ENCODE measurements around the gene ASB18.

Gene ASB18

GRCh38 chr2:236193026-236193425, 71.2 kb downstream of the ASB18 start:
- Mint-ChIP-seq H3K27ac (no peak overlapping the region), H3K4me3 (no peak overlapping the region), H3K36me3 (no peaks in the 10 kb centered on the region), H3K9me3 (no peaks in the 10 kb centered on the region), H3K4me1 (no peaks in the 10 kb centered on the region), H3K27me3 (no peaks in the 10 kb centered on the region)
- no peak for DNase-seq
- CTCF ChIA-PET, result interaction anchor here (1.2 kb wide), 1 partner anchor 414 kb away, joined by 3 read pairs; no protein-coding TSS in a partner anchor

- H3K27me3 Mint-ChIP-seq, result no peaks in the 10 kb centered on the region
- H3K36me3 Mint-ChIP-seq, result no peaks in the 10 kb centered on the region
- no peak overlapping the region for H3K27ac Mint-ChIP-seq
- no peak for DNase-seq
- H3K4me1 Mint-ChIP-seq, result no peaks in the 10 kb centered on the region
- H3K4me3 Mint-ChIP-seq, result no peak overlapping the region
- H3K9me3 Mint-ChIP-seq, result no peaks in the 10 kb centered on the region
- CTCF ChIA-PET, result no interaction called here
Measured at GRCh38 chr2:236190674-236191073, 73.5 kb downstream of the ASB18 start.

- no peak overlapping the region for H3K27ac Mint-ChIP-seq
Measured at GRCh38 chr2:236184701-236185100, 79.5 kb downstream of the ASB18 start.

DNA sequence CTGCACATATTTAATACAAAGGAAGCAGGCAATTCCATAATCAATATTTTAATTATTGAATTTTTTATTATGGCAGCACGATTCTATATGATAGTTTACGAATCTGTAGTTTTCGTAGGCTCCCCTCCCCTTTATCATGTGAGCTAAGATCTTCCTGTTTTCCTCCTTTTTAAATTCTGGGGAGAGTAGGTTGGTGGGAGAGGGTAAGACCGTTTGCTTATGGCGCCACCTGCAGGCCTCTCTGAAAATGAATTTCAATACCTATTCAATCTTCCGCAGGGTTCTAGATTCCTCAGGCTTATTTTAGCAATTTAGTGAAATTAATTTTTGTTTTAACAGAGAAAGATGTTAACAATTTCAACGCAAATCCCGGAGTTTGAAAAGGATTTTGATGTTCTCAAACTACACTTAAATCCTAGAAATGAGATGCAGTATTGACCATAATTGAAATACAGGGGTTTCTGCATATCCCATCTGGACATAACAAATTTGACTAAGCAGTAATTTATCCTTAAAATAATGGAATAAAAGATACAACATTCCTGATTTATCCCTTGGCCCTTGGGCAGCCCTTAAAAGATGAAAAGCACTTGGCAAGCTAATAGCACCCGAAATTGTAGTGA, 83.3 kb downstream of the ASB18 start:
- H3K4me3 Mint-ChIP-seq, result no peak overlapping the region
- H3K27me3 Mint-ChIP-seq, result peaks cover 67% of the 10 kb centered on the region
- H3K4me1 Mint-ChIP-seq, result peaks cover 7% of the 10 kb centered on the region
- peak; percentile 55 for DNase-seq
- CTCF ChIA-PET, result interaction anchor here (0.6 to 3.2 kb wide), 4 partner anchors 235 to 415 kb away, joined by 3 to 16 read pairs (median 6); no protein-coding TSS in a partner anchor
- H3K27ac Mint-ChIP-seq, result no peak overlapping the region
- no peaks in the 10 kb centered on the region for H3K36me3 Mint-ChIP-seq
- no peaks in the 10 kb centered on the region for H3K9me3 Mint-ChIP-seq

More at GRCh38 chr2:236184701-236185100, 79.5 kb downstream of the ASB18 start:
- Mint-ChIP-seq H3K27me3 (peaks cover 29% of the 10 kb centered on the region), H3K4me1 (peaks cover 1% of the 10 kb centered on the region), H3K4me3 (no peak overlapping the region), H3K36me3 (no peaks in the 10 kb centered on the region), H3K9me3 (no peaks in the 10 kb centered on the region)
- DNase-seq, result no peak
- CTCF ChIA-PET, result no interaction called here

- CTCF ChIA-PET, result interaction anchor here (2.1 to 3.2 kb wide), 2 partner anchors 400 to 414 kb away, joined by 10 to 16 read pairs; no protein-coding TSS in a partner anchor
Measured at GRCh38 chr2:236180076-236180816, 84.0 kb downstream of the ASB18 start.

GRCh38 chr2:236179236-236180075, 84.8 kb downstream of the ASB18 start:
- H3K36me3 Mint-ChIP-seq, result no peaks in the 10 kb centered on the region
- H3K4me1 Mint-ChIP-seq, result peaks cover 7% of the 10 kb centered on the region
- DNase-seq, result no peak
- peaks cover 76% of the 10 kb centered on the region for H3K27me3 Mint-ChIP-seq
- no peaks in the 10 kb centered on the region for H3K9me3 Mint-ChIP-seq
- no peak overlapping the region for H3K27ac Mint-ChIP-seq
- no peak overlapping the region for H3K4me3 Mint-ChIP-seq
- CTCF ChIA-PET, result interaction anchor here (1.6 to 3.2 kb wide), 3 partner anchors 10 to 413 kb away, joined by 4 to 16 read pairs (median 10); no protein-coding TSS in a partner anchor

More at GRCh38 chr2:236180076-236180816, 84.0 kb downstream of the ASB18 start:
- Mint-ChIP-seq H3K27me3 (peaks cover 72% of the 10 kb centered on the region), H3K4me3 (no peak overlapping the region), H3K27ac (no peak overlapping the region), H3K36me3 (no peaks in the 10 kb centered on the region), H3K4me1 (peaks cover 7% of the 10 kb centered on the region), H3K9me3 (no peaks in the 10 kb centered on the region)
- no peak for DNase-seq

- H3K4me3 Mint-ChIP-seq, result no peak overlapping the region
- no peak for DNase-seq
- peaks cover 81% of the 10 kb centered on the region for H3K27me3 Mint-ChIP-seq
- H3K4me1 Mint-ChIP-seq, result peaks cover 7% of the 10 kb centered on the region
- no peaks in the 10 kb centered on the region for H3K36me3 Mint-ChIP-seq
- no peaks in the 10 kb centered on the region for H3K9me3 Mint-ChIP-seq
- peak overlapping the region; percentile 14 for H3K27ac Mint-ChIP-seq
- CTCF ChIA-PET, result interaction anchor here (0.9 to 1.6 kb wide), 2 partner anchors 10 to 379 kb away, joined by 3 to 4 read pairs; no protein-coding TSS in a partner anchor
Measured at GRCh38 chr2:236178890-236179235, 85.3 kb downstream of the ASB18 start.

DNA sequence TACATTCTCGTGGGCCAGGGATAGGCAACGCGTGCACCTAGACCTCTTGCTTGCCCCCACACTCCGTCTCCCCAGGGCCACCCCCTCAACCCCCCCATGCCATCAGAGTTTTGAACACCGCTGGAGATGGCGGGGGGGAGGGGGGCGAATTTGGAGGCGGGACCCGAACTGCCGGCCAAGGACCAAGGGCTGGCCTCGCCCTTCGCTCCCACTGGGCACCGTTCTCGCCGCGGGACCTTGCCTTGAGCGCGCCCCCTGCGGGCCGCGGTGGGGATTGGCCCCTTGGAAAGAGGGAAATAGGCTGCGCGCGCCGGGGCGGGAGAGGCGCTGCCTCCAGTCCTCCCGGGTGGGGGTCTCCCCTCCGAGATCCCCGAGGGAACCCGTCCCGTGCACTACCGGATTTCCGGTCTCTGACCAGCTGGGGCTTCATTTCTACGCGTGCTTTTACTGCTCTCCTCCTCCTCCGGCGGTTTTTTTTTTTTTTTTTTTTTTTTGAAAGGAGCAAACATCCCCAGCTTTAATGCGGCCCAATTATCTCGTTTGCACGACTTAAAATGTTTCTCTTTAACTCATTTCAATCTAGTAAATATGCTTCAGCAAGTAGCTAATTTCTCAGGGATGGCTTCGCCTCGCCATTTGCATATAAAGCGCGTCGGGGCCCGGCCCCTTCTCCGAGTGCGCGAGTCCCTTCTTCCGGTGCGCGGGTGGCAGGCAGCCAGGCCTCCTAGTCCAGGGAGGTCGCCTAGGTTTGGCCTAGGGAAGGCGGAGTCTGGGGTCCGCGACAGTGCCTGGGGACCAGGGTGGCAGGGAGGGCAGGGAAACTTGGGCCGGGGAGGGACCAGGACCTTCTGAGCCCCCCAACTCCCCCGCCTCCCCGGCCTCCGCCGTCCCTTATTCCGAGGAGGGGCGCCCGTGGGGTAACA, 86.0 kb downstream of the ASB18 start:
- DNase-seq, result peak; percentile 34
- Mint-ChIP-seq H3K27me3 (peaks cover 88% of the 10 kb centered on the region), H3K27ac (peak overlapping the region; percentile 60), H3K4me3 (peak overlapping the region; percentile 35), H3K36me3 (no peaks in the 10 kb centered on the region), H3K9me3 (no peaks in the 10 kb centered on the region), H3K4me1 (peaks cover 7% of the 10 kb centered on the region)
- CTCF ChIA-PET, result interaction anchor here (0.9 to 1.7 kb wide), 4 partner anchors 9 to 399 kb away, joined by 3 to 6 read pairs (median 4); no protein-coding TSS in a partner anchor

- Mint-ChIP-seq H3K27ac (no peak overlapping the region), H3K36me3 (no peaks in the 10 kb centered on the region), H3K27me3 (peaks cover 90% of the 10 kb centered on the region), H3K4me1 (peaks cover 7% of the 10 kb centered on the region), H3K9me3 (no peaks in the 10 kb centered on the region), H3K4me3 (no peak overlapping the region)
- DNase-seq, result peak; percentile 33
- CTCF ChIA-PET, result interaction anchor here (1.4 to 1.7 kb wide), 3 partner anchors 8 to 398 kb away, joined by 4 to 6 read pairs (median 5); no protein-coding TSS in a partner anchor
Measured at GRCh38 chr2:236177604-236177966, 86.6 kb downstream of the ASB18 start.

DNA sequence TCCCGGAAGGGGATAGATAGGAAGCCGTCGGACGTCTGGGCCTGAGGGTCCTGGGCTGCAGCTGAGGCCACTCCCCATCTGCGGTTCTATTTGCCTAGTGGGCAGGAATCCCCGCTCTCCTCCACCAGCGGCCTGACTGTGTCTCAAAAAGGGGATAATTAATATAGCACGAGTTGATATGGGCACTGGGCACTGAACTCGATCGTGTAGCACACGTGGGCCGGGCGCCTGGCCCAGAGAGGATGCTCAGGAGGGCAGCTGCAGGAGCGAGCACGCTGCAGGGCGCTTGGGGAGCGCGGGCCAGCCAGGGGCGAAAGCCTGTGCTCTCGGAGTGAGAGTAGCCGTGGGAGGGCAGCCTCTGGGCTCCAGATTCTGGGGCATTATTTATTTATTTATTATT, 87.3 kb downstream of the ASB18 start:
- peaks cover 90% of the 10 kb centered on the region for H3K27me3 Mint-ChIP-seq
- DNase-seq, result no peak
- no peaks in the 10 kb centered on the region for H3K9me3 Mint-ChIP-seq
- no peak overlapping the region for H3K4me3 Mint-ChIP-seq
- H3K27ac Mint-ChIP-seq, result no peak overlapping the region
- H3K4me1 Mint-ChIP-seq, result peaks cover 7% of the 10 kb centered on the region
- H3K36me3 Mint-ChIP-seq, result no peaks in the 10 kb centered on the region
- CTCF ChIA-PET, result interaction anchor here (1.7 kb wide), 1 partner anchor 11 kb away, joined by 6 read pairs; no protein-coding TSS in a partner anchor

DNA sequence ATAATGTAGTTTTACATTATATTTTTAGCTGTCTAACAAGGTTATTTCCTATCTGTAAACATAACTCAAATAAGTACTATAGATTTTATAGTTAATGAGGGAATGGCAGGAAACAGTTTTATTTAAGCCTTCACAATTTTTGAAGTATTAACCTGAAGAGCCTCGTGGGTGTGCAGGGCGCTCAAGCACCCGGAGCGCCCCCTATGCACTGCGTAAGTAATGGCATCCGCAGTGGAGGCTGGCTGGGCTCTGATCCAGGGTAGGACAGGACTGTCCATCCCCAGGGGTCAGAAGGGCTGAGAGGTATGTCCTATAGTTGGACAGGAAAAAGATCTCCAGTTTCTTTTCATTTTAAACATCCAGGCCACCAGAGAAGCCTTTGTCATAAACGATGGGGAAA, 87.8 kb downstream of the ASB18 start:
- peaks cover 94% of the 10 kb centered on the region for H3K27me3 Mint-ChIP-seq
- H3K36me3 Mint-ChIP-seq, result no peaks in the 10 kb centered on the region
- H3K9me3 Mint-ChIP-seq, result no peaks in the 10 kb centered on the region
- H3K4me3 Mint-ChIP-seq, result no peak overlapping the region
- CTCF ChIA-PET, result interaction anchor here (1.5 kb wide), 1 partner anchor 397 kb away, joined by 6 read pairs; no protein-coding TSS in a partner anchor
- no peak overlapping the region for H3K27ac Mint-ChIP-seq
- H3K4me1 Mint-ChIP-seq, result peaks cover 7% of the 10 kb centered on the region
- DNase-seq, result no peak

GRCh38 chr2:236175548-236176150, 88.6 kb downstream of the ASB18 start:
- CTCF ChIA-PET, result interaction anchor here (1.5 kb wide), 1 partner anchor 396 kb away, joined by 6 read pairs; no protein-coding TSS in a partner anchor
- DNase-seq, result no peak
- H3K27ac Mint-ChIP-seq, result no peak overlapping the region
- H3K27me3 Mint-ChIP-seq, result peaks cover 98% of the 10 kb centered on the region
- no peaks in the 10 kb centered on the region for H3K36me3 Mint-ChIP-seq
- peaks cover 7% of the 10 kb centered on the region for H3K4me1 Mint-ChIP-seq
- H3K4me3 Mint-ChIP-seq, result no peak overlapping the region
- no peaks in the 10 kb centered on the region for H3K9me3 Mint-ChIP-seq
